NCI-H128 (cell line): ENCODE measurements around the gene KCTD15.

Experiments
- DNase-seq: peaks from one replicate; lab custom pipeline; 2025; ENCODE audit not compliant: unreplicated experiment; lab: John Stamatoyannopoulos, UW

KCTD15 gene

GRCh38 chr19:33796164-33796875 is at the start of gene KCTD15:
KCTD15 (plus strand) TSS chr19:33796870; CDS start chr19:33800455, 3,585 bp downstream.
- no peak for DNase-seq

- no peak for DNase-seq
These were observed 49.4 kb upstream of the KCTD15 start for GRCh38 chr19:33747273-33747672.

- DNase-seq, result no peak
These were observed 48.4 kb upstream of the KCTD15 start for GRCh38 chr19:33748231-33748630.

- DNase-seq, result no peak
These were observed 47.7 kb upstream of the KCTD15 start for GRCh38 chr19:33749016-33749415.

- no peak for DNase-seq
These were observed 47.0 kb upstream of the KCTD15 start for GRCh38 chr19:33749619-33750175.

- no peak for DNase-seq
These were observed 45.9 kb upstream of the KCTD15 start for GRCh38 chr19:33750587-33751435.

- no peak for DNase-seq
These were observed 45.3 kb upstream of the KCTD15 start for GRCh38 chr19:33751436-33751770.

- no peak for DNase-seq
These were observed 44.5 kb upstream of the KCTD15 start for GRCh38 chr19:33752018-33752800.

- no peak for DNase-seq
These were observed 43.7 kb upstream of the KCTD15 start for GRCh38 chr19:33752945-33753344.

- no peak for DNase-seq
These were observed 42.3 kb upstream of the KCTD15 start for GRCh38 chr19:33754361-33754760.

GRCh38 chr19:33755099-33756035 is 41.3 kb upstream of the KCTD15 start:
- DNase-seq, result no peak

GRCh38 chr19:33756177-33756576 is 40.5 kb upstream of the KCTD15 start:
- DNase-seq, result no peak

- no peak for DNase-seq
These were observed 38.1 kb upstream of the KCTD15 start for GRCh38 chr19:33758541-33759013.

- DNase-seq, result no peak
These were observed 37.3 kb upstream of the KCTD15 start for GRCh38 chr19:33759356-33759755.

GRCh38 chr19:33763633-33764371 is 32.9 kb upstream of the KCTD15 start:
- DNase-seq, result no peak

- DNase-seq, result no peak
These were observed 30.0 kb upstream of the KCTD15 start for GRCh38 chr19:33766623-33767022.

GRCh38 chr19:33767898-33768413 is 28.7 kb upstream of the KCTD15 start:
- DNase-seq, result no peak

- no peak for DNase-seq
These were observed 27.5 kb upstream of the KCTD15 start for GRCh38 chr19:33769208-33769607.

- DNase-seq, result no peak
These were observed 26.6 kb upstream of the KCTD15 start for GRCh38 chr19:33770107-33770506.
